ENCODE results near the gene ENPP1.

The ENPP1 gene

GRCh38 chr6:131885237-131885636 is 77.4 kb downstream of the ENPP1 start:
- Histone ChIP-seq H3K4me3 (ENCODE audit: low read depth in 1 of 2, low read length in 1 of 2) (no peak overlapping the region), H3K27me3 (no peaks in the 10 kb centered on the region)
- TF ChIP-seq, protein P1, sequence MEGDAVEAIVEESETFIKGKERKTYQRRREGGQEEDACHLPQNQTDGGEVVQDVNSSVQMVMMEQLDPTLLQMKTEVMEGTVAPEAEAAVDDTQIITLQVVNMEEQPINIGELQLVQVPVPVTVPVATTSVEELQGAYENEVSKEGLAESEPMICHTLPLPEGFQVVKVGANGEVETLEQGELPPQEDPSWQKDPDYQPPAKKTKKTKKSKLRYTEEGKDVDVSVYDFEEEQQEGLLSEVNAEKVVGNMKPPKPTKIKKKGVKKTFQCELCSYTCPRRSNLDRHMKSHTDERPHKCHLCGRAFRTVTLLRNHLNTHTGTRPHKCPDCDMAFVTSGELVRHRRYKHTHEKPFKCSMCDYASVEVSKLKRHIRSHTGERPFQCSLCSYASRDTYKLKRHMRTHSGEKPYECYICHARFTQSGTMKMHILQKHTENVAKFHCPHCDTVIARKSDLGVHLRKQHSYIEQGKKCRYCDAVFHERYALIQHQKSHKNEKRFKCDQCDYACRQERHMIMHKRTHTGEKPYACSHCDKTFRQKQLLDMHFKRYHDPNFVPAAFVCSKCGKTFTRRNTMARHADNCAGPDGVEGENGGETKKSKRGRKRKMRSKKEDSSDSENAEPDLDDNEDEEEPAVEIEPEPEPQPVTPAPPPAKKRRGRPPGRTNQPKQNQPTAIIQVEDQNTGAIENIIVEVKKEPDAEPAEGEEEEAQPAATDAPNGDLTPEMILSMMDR (IDR thresholded peaks at IDR 0.05), result no peak

DNA sequence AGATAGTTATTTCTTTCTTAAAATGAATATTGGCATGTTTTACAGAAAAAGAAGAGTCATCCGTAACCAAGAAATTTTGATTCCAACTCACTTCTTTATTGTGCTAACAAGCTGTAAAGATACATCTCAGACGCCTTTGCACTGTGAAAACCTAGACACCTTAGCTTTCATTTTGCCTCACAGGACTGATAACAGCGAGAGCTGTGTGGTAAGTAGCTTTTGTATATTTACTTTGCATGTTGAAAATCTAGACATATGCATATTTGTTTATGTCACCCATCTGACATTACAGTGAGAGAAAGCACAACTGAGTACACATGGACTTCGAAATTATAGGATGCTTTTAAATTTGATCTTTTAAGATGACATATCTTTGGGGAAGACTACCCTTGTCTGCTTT is 78.7 kb downstream of the ENPP1 start:
- no peaks in the 10 kb centered on the region for H3K27me3 ChIP-seq
- no peak overlapping the region for H3K27ac ChIP-seq
- no peaks in the 10 kb centered on the region for H3K9me3 ChIP-seq
- TF ChIP-seq, protein P1 (IDR thresholded peaks at IDR 0.05), result no peak
- H3K36me3 ChIP-seq, result no peaks in the 10 kb centered on the region
- no peak overlapping the region for H3K4me3 ChIP-seq (ENCODE audit: low read depth in 1 of 2, low read length in 1 of 2)
- no peaks in the 10 kb centered on the region for H3K4me1 ChIP-seq (ENCODE audit: control insufficient read depth in 1 of 2, insufficient read depth in 1 of 2, low read depth in 1 of 2, low read length in 1 of 2)

More at GRCh38 chr6:131885237-131885636, 77.4 kb downstream of the ENPP1 start:
- Histone ChIP-seq H3K36me3 (no peaks in the 10 kb centered on the region), H3K27ac (no peak overlapping the region), H3K9me3 (no peaks in the 10 kb centered on the region), H3K4me1 (ENCODE audit: control insufficient read depth in 1 of 2, insufficient read depth in 1 of 2, low read depth in 1 of 2, low read length in 1 of 2) (no peaks in the 10 kb centered on the region)

DNA sequence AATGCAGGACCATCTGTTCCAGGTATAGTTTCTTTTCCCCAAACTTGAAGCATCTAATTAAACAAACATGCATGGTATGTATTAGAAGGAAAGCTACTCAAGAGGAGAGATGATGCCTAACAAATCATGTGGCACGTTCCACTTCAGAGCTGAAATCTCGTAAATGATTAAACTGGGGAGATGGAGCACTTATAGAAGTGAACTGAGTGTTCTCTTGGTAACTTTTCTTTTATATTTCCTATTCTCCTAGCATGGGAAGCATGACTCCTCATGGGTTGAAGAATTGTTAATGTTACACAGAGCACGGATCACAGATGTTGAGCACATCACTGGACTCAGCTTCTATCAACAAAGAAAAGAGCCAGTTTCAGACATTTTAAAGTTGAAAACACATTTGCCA is 82.3 kb downstream of the ENPP1 start:
- no peaks in the 10 kb centered on the region for H3K27me3 ChIP-seq
- no peaks in the 10 kb centered on the region for H3K9me3 ChIP-seq
- no peak overlapping the region for H3K27ac ChIP-seq
- no peaks in the 10 kb centered on the region for H3K4me1 ChIP-seq (ENCODE audit: control insufficient read depth in 1 of 2, insufficient read depth in 1 of 2, low read depth in 1 of 2, low read length in 1 of 2)
- TF ChIP-seq, protein P1 (IDR thresholded peaks at IDR 0.05), result no peak
- H3K4me3 ChIP-seq (ENCODE audit: low read depth in 1 of 2, low read length in 1 of 2), result no peak overlapping the region
- no peaks in the 10 kb centered on the region for H3K36me3 ChIP-seq

GRCh38 chr6:131893198-131893597 is 85.4 kb downstream of the ENPP1 start:
- H3K36me3 ChIP-seq, result no peaks in the 10 kb centered on the region
- no peaks in the 10 kb centered on the region for H3K27me3 ChIP-seq
- H3K27ac ChIP-seq, result no peak overlapping the region
- TF ChIP-seq, protein P1 (IDR thresholded peaks at IDR 0.05), result no peak
- no peak overlapping the region for H3K4me3 ChIP-seq (ENCODE audit: low read depth in 1 of 2, low read length in 1 of 2)
- H3K4me1 ChIP-seq (ENCODE audit: control insufficient read depth in 1 of 2, insufficient read depth in 1 of 2, low read depth in 1 of 2, low read length in 1 of 2), result no peaks in the 10 kb centered on the region
- H3K9me3 ChIP-seq, result no peaks in the 10 kb centered on the region

- Histone ChIP-seq H3K9me3 (no peaks in the 10 kb centered on the region), H3K36me3 (no peaks in the 10 kb centered on the region), H3K4me3 (ENCODE audit: low read depth in 1 of 2, low read length in 1 of 2) (no peak overlapping the region), H3K27me3 (no peaks in the 10 kb centered on the region), H3K4me1 (ENCODE audit: control insufficient read depth in 1 of 2, insufficient read depth in 1 of 2, low read depth in 1 of 2, low read length in 1 of 2) (no peaks in the 10 kb centered on the region), H3K27ac (no peak overlapping the region)
- TF ChIP-seq, protein P1 (IDR thresholded peaks at IDR 0.05), result no peak
These were observed 86.9 kb downstream of the ENPP1 start for GRCh38 chr6:131894493-131895424.
